Progenitor cell of endocrine pancreas (in vitro differentiated cells): ENCODE results near the gene AJUBA. TPM values are rescaled to one million over a fixed set of nuclear protein-coding genes. Genes with fewer than 3 reads are reported as not detected.

Source experiments
- DNase-seq: peaks from one replicate; pipeline ENCODE4 v3.0.0; 2021; ENCODE audit warnings: low spot score; ENCODE audit not compliant: unreplicated experiment
- H3K27ac Mint-ChIP-seq: 2 replicates; pipeline ENCODE4 v1.8.0; 2021; ENCODE audit warnings: mild to moderate bottlenecking, moderate library complexity, mixed read lengths
- H3K27me3 Mint-ChIP-seq: 2 replicates; pipeline ENCODE4 v1.8.0; 2021; ENCODE audit warnings: mixed read lengths
- H3K36me3 Mint-ChIP-seq: 2 replicates; pipeline ENCODE4 v1.8.0; 2022; ENCODE audit warnings: mixed read lengths; ENCODE audit not compliant: insufficient read depth
- H3K4me1 Mint-ChIP-seq: 2 replicates; pipeline ENCODE4 v1.8.0; 2021; ENCODE audit warnings: low read depth, mixed read lengths
- H3K4me3 Mint-ChIP-seq: 2 replicates; pipeline ENCODE4 v1.8.0; 2021; ENCODE audit warnings: low read depth, mild to moderate bottlenecking, moderate library complexity, mixed read lengths
- H3K9me3 Mint-ChIP-seq: 2 replicates; pipeline ENCODE4 v1.8.0; 2021; ENCODE audit warnings: low read depth, mixed read lengths
- CTCF ChIP-seq: fragments of 200-600 bp; sonication (generic); IDR thresholded peaks from one replicate; pipeline ENCODE4 v1.5.0; 2021; ENCODE audit warnings: antibody characterized with exemption, mild to moderate bottlenecking; ENCODE audit not compliant: unreplicated experiment
- total RNA-seq: library from RNA; stranded (reverse); gene quantifications from 2 replicates; pipeline ENCODE4 v1.2.1, GENCODE V29; 2021

The AJUBA gene
- total RNA-seq, 1 donor from 2014 or later, result 97.1 TPM

- Mint-ChIP-seq H3K9me3 (no peaks in the 10 kb centered on the region), H3K27me3 (no peaks in the 10 kb centered on the region), H3K4me3 (no peak overlapping the region), H3K36me3 (peaks cover 9% of the 10 kb centered on the region), H3K27ac (no peak overlapping the region), H3K4me1 (peaks cover 22% of the 10 kb centered on the region)
- TF ChIP-seq CTCF, result no peak
- DNase-seq, result no peak
Observed at GRCh38 chr14:22928237-22929103, 53.9 kb downstream of the AJUBA start.

- no peak for TF ChIP-seq CTCF
- Mint-ChIP-seq H3K27ac (no peak overlapping the region), H3K27me3 (no peaks in the 10 kb centered on the region), H3K4me3 (no peak overlapping the region), H3K4me1 (peaks cover 7% of the 10 kb centered on the region), H3K9me3 (no peaks in the 10 kb centered on the region), H3K36me3 (peaks cover 20% of the 10 kb centered on the region)
- no peak for DNase-seq
Observed at GRCh38 chr14:22926316-22926715, 56.0 kb downstream of the AJUBA start.

- Mint-ChIP-seq H3K4me3 (no peak overlapping the region), H3K9me3 (no peaks in the 10 kb centered on the region), H3K27ac (no peak overlapping the region), H3K36me3 (peaks cover 25% of the 10 kb centered on the region), H3K4me1 (peaks cover 7% of the 10 kb centered on the region), H3K27me3 (no peaks in the 10 kb centered on the region)
- no peak for DNase-seq
- TF ChIP-seq CTCF, result no peak
Observed at GRCh38 chr14:22925513-22925912, 56.8 kb downstream of the AJUBA start.

- Mint-ChIP-seq H3K27ac (no peak overlapping the region), H3K36me3 (peaks cover 28% of the 10 kb centered on the region), H3K27me3 (no peaks in the 10 kb centered on the region), H3K9me3 (no peaks in the 10 kb centered on the region), H3K4me1 (peaks cover 12% of the 10 kb centered on the region), H3K4me3 (no peak overlapping the region)
- DNase-seq, result no peak
- TF ChIP-seq CTCF, result no peak
Observed at GRCh38 chr14:22923746-22924145, 58.6 kb downstream of the AJUBA start.

GRCh38 chr14:22922294-22922693, 60.1 kb downstream of the AJUBA start:
- Mint-ChIP-seq H3K4me1 (peaks cover 15% of the 10 kb centered on the region), H3K36me3 (peaks cover 30% of the 10 kb centered on the region), H3K9me3 (no peaks in the 10 kb centered on the region), H3K27me3 (no peaks in the 10 kb centered on the region), H3K27ac (no peak overlapping the region), H3K4me3 (no peak overlapping the region)
- TF ChIP-seq CTCF, result no peak
- DNase-seq, result no peak

Other genes with a start within 250 kb of the AJUBA start
- 114 and 122 TPM in 2 replicates for gene OXA1L, start 215.9 kb downstream of the AJUBA start, total RNA-seq
- gene SLC7A7, start 167.1 kb downstream of the AJUBA start, total RNA-seq, result 6.7 and 7.7 TPM in 2 replicates
- gene MRPL52, start 152.7 kb downstream of the AJUBA start, total RNA-seq, result 113 and 121 TPM in 2 replicates
- 198 and 209 TPM in 2 replicates for gene MMP14, start 146.0 kb downstream of the AJUBA start, total RNA-seq
- gene LRP10, start 110.8 kb downstream of the AJUBA start, total RNA-seq, result 39.8 and 43.1 TPM in 2 replicates
- 10.0 and 11.3 TPM in 2 replicates for gene REM2, start 99.3 kb downstream of the AJUBA start, total RNA-seq
- 110 and 118 TPM in 2 replicates for gene RBM23, start 63.4 kb downstream of the AJUBA start, total RNA-seq
- 104 and 111 TPM in 2 replicates for gene PRMT5, start 53.2 kb downstream of the AJUBA start, total RNA-seq
- gene HAUS4, start 25.5 kb downstream of the AJUBA start, total RNA-seq, result 36.6 and 39.1 TPM in 2 replicates
- 14.4 and 15.4 TPM in 2 replicates for gene C14orf93, start 27.6 kb upstream of the AJUBA start, total RNA-seq
- gene PSMB5, start 52.3 kb upstream of the AJUBA start, total RNA-seq, result 156 and 165 TPM in 2 replicates
- gene PSMB11, start 59.7 kb upstream of the AJUBA start, total RNA-seq, result not detected in 2 replicates
- gene CDH24, start 75.0 kb upstream of the AJUBA start, total RNA-seq, result 23.7 and 25.1 TPM in 2 replicates
- gene ACIN1, start 112.6 kb upstream of the AJUBA start, total RNA-seq, result 439 and 458 TPM in 2 replicates
- gene C14orf119, start 113.0 kb upstream of the AJUBA start, total RNA-seq, result 42.2 and 45.8 TPM in 2 replicates
- gene CIROP, start 122.4 kb upstream of the AJUBA start, total RNA-seq, result not detected in 2 replicates
- gene CEBPE, start 136.7 kb upstream of the AJUBA start, total RNA-seq, result not detected in 2 replicates
- gene SLC7A8, start 201.1 kb upstream of the AJUBA start, total RNA-seq, result 28.3 and 30.9 TPM in 2 replicates